T-cell (primary cell): Measurements from ENCODE around the gene SLC39A2. TPM values are rescaled to one million over a fixed set of nuclear protein-coding genes. Genes with fewer than 3 reads are reported as not detected.

Experiments used
- ATAC-seq, 4 experiments: fragments of 200-7000 bp in 3 of 4; fragments of 150-1000 bp in 1 of 4; cut with Tn5 transposase; replicated peaks in 1 of 4; 1 replicate in 3 of 4; 2 replicates in 1 of 4; pipeline ENCODE4 v1.10.0; 2021; ENCODE audit warnings: moderate library complexity in 3 of 4, mild to moderate bottlenecking in 2 of 4, moderate number of reproducible peaks in 1 of 4
- CTCF ChIA-PET, 2 donors: fragments of 300-600 bp; sonication (Branson Sonifier 250); formaldehyde crosslinking; loops; one replicate each; lab custom pipeline; 2022; ENCODE audit warnings: antibody characterized with exemption in 2 of 2; lab: Charles Lee
- POLR2A ChIA-PET, 2 donors: fragments of 300-600 bp; sonication (Branson Sonifier 250); formaldehyde crosslinking; loops; one replicate each; lab custom pipeline; 2022; ENCODE audit warnings: antibody characterized with exemption in 2 of 2; lab: Charles Lee
- DNase-seq, 35 experiments: peaks; one replicate each; pipeline versions ENCODE4 v3.0.0 to v3.0.0-alpha.2; 2013 to 2023
- H3K27ac ChIP-seq: one replicate; pipeline ENCODE4 v1.5.1; 2013; ENCODE audit warnings: low read length
- H3K27me3 ChIP-seq, 2 experiments: replicated peaks in 1 of 2; 1 replicate in 1 of 2; 2 replicates in 1 of 2; pipeline versions ENCODE4 v1.6.1 to v1.7.0; 2013; ENCODE audit warnings: low read length in 1 of 2, mixed read lengths in 1 of 2; ENCODE audit not compliant: control insufficient read depth in 2 of 2, insufficient read depth in 2 of 2; ENCODE audit errors: extremely low read depth in 1 of 2
- H3K36me3 ChIP-seq, 2 donors: 1 replicate in 1 of 2; 2 replicates in 1 of 2; pipeline versions ENCODE4 v1.6.1 to v1.7.0; 2013; ENCODE audit warnings: low read length in 1 of 2; ENCODE audit not compliant: control insufficient read depth in 2 of 2, insufficient read depth in 1 of 2; ENCODE audit errors: extremely low read depth in 1 of 2
- H3K4me1 ChIP-seq, 2 experiments: 1 replicate in 1 of 2; 2 replicates in 1 of 2; pipeline versions ENCODE4 v1.6.1 to v1.7.0; 2013; ENCODE audit warnings: low read length in 2 of 2, mixed read lengths in 1 of 2; ENCODE audit not compliant: insufficient read depth in 2 of 2, control insufficient read depth in 1 of 2; ENCODE audit errors: extremely low read depth in 1 of 2
- H3K4me3 ChIP-seq, 2 donors: 1 replicate in 1 of 2; 2 replicates in 1 of 2; pipeline versions ENCODE4 v1.5.1 to v1.7.0; 2013; ENCODE audit warnings: mild to moderate bottlenecking in 2 of 2, low read length in 1 of 2, moderate library complexity in 1 of 2; ENCODE audit not compliant: control insufficient read depth in 1 of 2; ENCODE audit errors: extremely low read depth in 1 of 2
- H3K9me3 ChIP-seq: 2 replicates; pipeline ENCODE4 v1.7.0; 2013
- H3K27ac Mint-ChIP-seq, 2 donors: one replicate each; pipeline ENCODE4 v1.8.0; 2020 to 2021; ENCODE audit warnings: mild to moderate bottlenecking in 2 of 2, mixed read lengths in 2 of 2
- H3K27me3 Mint-ChIP-seq, 2 donors: one replicate each; pipeline ENCODE4 v1.8.0; 2021 to 2022; ENCODE audit warnings: mixed read lengths in 2 of 2
- H3K36me3 Mint-ChIP-seq: one replicate; pipeline ENCODE4 v1.8.0; 2021; ENCODE audit warnings: mixed read lengths
- H3K4me1 Mint-ChIP-seq, 3 donors: one replicate each; pipeline ENCODE4 v1.8.0; 2020 to 2022; ENCODE audit warnings: mixed read lengths in 3 of 3, mild to moderate bottlenecking in 1 of 3
- H3K4me3 Mint-ChIP-seq, 3 donors: one replicate each; pipeline ENCODE4 v1.8.0; 2020 to 2022; ENCODE audit warnings: mild to moderate bottlenecking in 3 of 3, mixed read lengths in 3 of 3, moderate library complexity in 3 of 3
- H3K9me3 Mint-ChIP-seq, 3 donors: one replicate each; pipeline ENCODE4 v1.8.0; 2020 to 2022; ENCODE audit warnings: mixed read lengths in 3 of 3
- WGBS: methylation state at CpG from one replicate; pipeline ENCODE4 v1.1.5; 2013; ENCODE audit warnings: missing lambda C conversion rate; ENCODE audit not compliant: insufficient coverage; 5-methylcytosine and 5-hydroxymethylcytosine counted together
- total RNA-seq, 35 experiments: library from RNA in 6 of 35; stranded (reverse) in 6 of 35; fragments of 120-200 nt in 1 of 35; gene quantifications; one replicate each; pipeline versions ENCODE4 v1.2.1 to v1.2.4 and lab custom pipeline; 2013 to 2026

SLC39A2 gene
- total RNA-seq, 5 donors from 2014 or later (not counting 1 experiment from before 2014, with no cell fraction given) = 0.35 TPM; not detected in 4

- Mint-ChIP-seq H3K36me3 (peaks cover 10% of the 10 kb centered on the region), H3K27ac (peak overlapping the region in 1 of 2 donors; percentile 78), H3K9me3 (no peaks in the 10 kb centered on the region), H3K4me3 (peak overlapping the region; percentile 87 to 91 (median 89)), H3K4me1 (peaks cover 18 to 25% (median 18%) of the 10 kb centered on the region in 3 donors), H3K27me3 (peaks cover 0 to 2% of the 10 kb centered on the region in 2 donors)
- Histone ChIP-seq H3K27ac (peak overlapping the region; percentile 35), H3K4me1 (peaks cover 4 to 29% of the 10 kb centered on the region in 2 experiments), H3K27me3 (peaks cover 3 to 13% of the 10 kb centered on the region in 2 experiments), H3K36me3 (no peaks in the 10 kb centered on the region), H3K4me3 (peak overlapping the region; percentile 60 to 61), H3K9me3 (no peaks in the 10 kb centered on the region)
- WGBS = 12% methylated on average over 26 of the region's 58 CpGs
- CTCF ChIA-PET = interaction anchor here in 1 of 2 donors (0.6 kb wide), 1 partner anchor 63 kb away, joined by 3 read pairs; no protein-coding TSS in a partner anchor
- POLR2A ChIA-PET = interaction anchor here in 1 of 2 donors (0.7 to 0.9 kb wide), 2 partner anchors 11 to 25 kb away, joined by 3 to 6 read pairs; no protein-coding TSS in a partner anchor
- no peak for ATAC-seq
- peak in 4 of 35 experiments; percentile 4 to 18 (median 8) for DNase-seq
Observed at GRCh38 chr14:21025371-21026273, 26.5 kb downstream of the SLC39A2 start.

GRCh38 chr14:21026274-21026987 lies 27.3 kb downstream of the SLC39A2 start:
- Histone ChIP-seq H3K27ac (no peak overlapping the region), H3K4me1 (peaks cover 4 to 29% of the 10 kb centered on the region in 2 experiments), H3K27me3 (peaks cover 3 to 15% of the 10 kb centered on the region in 2 experiments), H3K4me3 (no peak overlapping the region), H3K36me3 (no peaks in the 10 kb centered on the region), H3K9me3 (no peaks in the 10 kb centered on the region)
- ChIA-PET POLR2A (interaction anchor here in 1 of 2 donors (0.7 to 0.9 kb wide), 2 partner anchors 12 to 26 kb away, joined by 3 to 6 read pairs; no protein-coding TSS in a partner anchor), CTCF (no interaction called here)
- ATAC-seq (no peak), DNase-seq (no peak)
- Mint-ChIP-seq H3K27me3 (peaks cover 0 to 2% of the 10 kb centered on the region in 2 donors), H3K27ac (peak overlapping the region in 1 of 2 donors; percentile 73), H3K4me1 (peaks cover 18 to 25% (median 18%) of the 10 kb centered on the region in 3 donors), H3K36me3 (peaks cover 5% of the 10 kb centered on the region), H3K9me3 (no peaks in the 10 kb centered on the region), H3K4me3 (peak overlapping the region; percentile 87 to 91 (median 89))
- WGBS = 89% methylated on average over 4 of the region's 7 CpGs

- ChIA-PET POLR2A (no interaction called here), CTCF (no interaction called here)
- Mint-ChIP-seq H3K4me1 (peaks cover 18 to 25% (median 18%) of the 10 kb centered on the region in 3 donors), H3K9me3 (no peaks in the 10 kb centered on the region), H3K27ac (peak overlapping the region in 1 of 2 donors; percentile 73), H3K4me3 (peak overlapping the region; percentile 21 to 89 (median 45)), H3K27me3 (peaks cover 0 to 2% of the 10 kb centered on the region in 2 donors), H3K36me3 (peaks cover 3% of the 10 kb centered on the region)
- H3K4me1 ChIP-seq = peaks cover 4 to 29% of the 10 kb centered on the region in 2 experiments
- no peak overlapping the region for H3K27ac ChIP-seq
- H3K4me3 ChIP-seq = no peak overlapping the region
- DNase-seq = peak in 1 of 35 experiments; percentile 3
- 65% methylated on average over 3 of the region's 3 CpGs for WGBS
- H3K27me3 ChIP-seq = peaks cover 3 to 21% of the 10 kb centered on the region in 2 experiments
- no peak for ATAC-seq
- H3K36me3 ChIP-seq = no peaks in the 10 kb centered on the region
- no peaks in the 10 kb centered on the region for H3K9me3 ChIP-seq
Observed at GRCh38 chr14:21026988-21027315, 27.9 kb downstream of the SLC39A2 start.

- H3K27ac Mint-ChIP-seq = no peak within 1 kb of the TSS
- H3K4me1 ChIP-seq = peaks cover 0 to 9% of the 10 kb centered on the region in 2 experiments
- H3K4me3 ChIP-seq = no peak within 1 kb of the TSS
- DNase-seq (no peak), ATAC-seq (no peak)
- H3K36me3 Mint-ChIP-seq = no peaks in the 10 kb centered on the region
- H3K27me3 Mint-ChIP-seq = no peaks in the 10 kb centered on the region
- H3K4me3 Mint-ChIP-seq = no peak within 1 kb of the TSS
- ChIA-PET CTCF (interaction anchor here in 1 of 2 donors (0.6 kb wide), 1 partner anchor 428 kb away, joined by 13 read pairs; no protein-coding TSS in a partner anchor), POLR2A (no interaction called here)
- H3K9me3 Mint-ChIP-seq = no peaks in the 10 kb centered on the region
- no peaks in the 10 kb centered on the region for H3K9me3 ChIP-seq
- H3K4me1 Mint-ChIP-seq = peaks cover 0 to 2% (median 1%) of the 10 kb centered on the region in 3 donors
- peaks cover 0 to 14% of the 10 kb centered on the region in 2 experiments for H3K27me3 ChIP-seq
- no peak within 1 kb of the TSS for H3K27ac ChIP-seq
- 93% methylated on average over 2 of the region's 5 CpGs for WGBS
- no peaks in the 10 kb centered on the region for H3K36me3 ChIP-seq
Observed at GRCh38 chr14:21029917-21030316, 30.8 kb downstream of the SLC39A2 start, which contains the start of gene TPPP2. Gene TPPP2 (plus strand): TSS chr14:21030217. CDS start chr14:21030582, 365 bp downstream.

GRCh38 chr14:21030531-21030930 lies 31.4 kb downstream of the SLC39A2 start:
- Histone ChIP-seq H3K27me3 (peaks cover 0 to 14% of the 10 kb centered on the region in 2 experiments), H3K9me3 (no peaks in the 10 kb centered on the region), H3K27ac (no peak overlapping the region), H3K4me3 (no peak overlapping the region), H3K4me1 (peaks cover 0 to 4% of the 10 kb centered on the region in 2 experiments), H3K36me3 (no peaks in the 10 kb centered on the region)
- Mint-ChIP-seq H3K27ac (no peak overlapping the region), H3K4me1 (no peaks in the 10 kb centered on the region), H3K27me3 (no peaks in the 10 kb centered on the region), H3K4me3 (no peak overlapping the region), H3K36me3 (no peaks in the 10 kb centered on the region), H3K9me3 (no peaks in the 10 kb centered on the region)
- CTCF ChIA-PET = no interaction called here
- 72% methylated on average over 11 of the region's 12 CpGs for WGBS
- POLR2A ChIA-PET = interaction anchor here in 1 of 2 donors (0.7 kb wide), 1 partner anchor 11 kb away, joined by 3 read pairs; no protein-coding TSS in a partner anchor
- DNase-seq = no peak
- ATAC-seq = no peak
